ENCODE measurements around the gene SFT2D1.

GRCh38 chr6:166270706-166271375, 71.5 kb downstream of the SFT2D1 start:
- no peak for TF ChIP-seq POLR2AphosphoS5 (IDR thresholded peaks at IDR 0.05; ENCODE audit: low read depth, low read length)
- no peak for TF ChIP-seq TAF1 (IDR thresholded peaks at IDR 0.05; ENCODE audit: low read depth, low read length)
- TF ChIP-seq POLR2A (IDR thresholded peaks at IDR 0.05; ENCODE audit: low read depth, low read length) = no peak
- TF ChIP-seq SPI1 (IDR thresholded peaks at IDR 0.05; ENCODE audit: low read depth, low read length) = no peak
